ENCODE results near the gene MYOCD. TPM values are rescaled to one million over a fixed set of nuclear protein-coding genes. Genes with fewer than 3 reads are reported as not detected.
A peak's percentile ranks its signal among the peaks of the same experiment; 100 is the strongest.

MYOCD gene
- total RNA-seq, 1 experiment from 2014 or later, result not detected

DNA sequence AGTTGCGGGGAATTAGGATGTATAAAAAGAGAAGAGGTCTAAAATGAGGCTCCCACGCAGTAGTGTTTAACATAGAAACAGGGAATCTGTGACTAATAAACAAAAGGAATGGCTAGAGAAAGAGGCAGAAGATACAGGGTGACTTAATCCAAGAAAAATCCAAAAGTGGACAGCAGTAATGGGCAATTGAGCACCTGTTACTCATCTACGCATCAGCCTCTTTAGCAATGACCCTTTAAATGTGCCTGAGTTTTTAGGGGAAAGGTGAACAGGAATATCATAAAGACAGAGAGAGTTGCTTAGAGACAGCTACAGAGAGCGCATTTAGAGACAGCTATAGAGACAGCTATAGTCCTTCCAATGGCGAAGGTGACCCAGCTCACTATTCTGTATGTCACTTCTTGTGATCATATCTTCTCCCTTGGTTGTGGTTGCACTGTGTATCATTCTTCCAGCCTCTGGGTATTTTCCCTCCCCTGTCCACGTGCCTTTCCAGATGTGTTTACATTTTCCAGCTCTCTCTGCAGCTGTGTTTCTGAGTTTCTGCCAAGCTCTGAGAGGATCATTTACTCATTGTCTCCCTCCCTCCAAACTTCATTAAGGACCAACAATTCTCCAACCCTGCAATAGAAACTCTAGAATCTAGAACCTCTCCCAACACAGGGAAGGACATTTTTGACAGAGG lies 61.5 kb downstream of the MYOCD start:
- no TSS peak for BruUV-seq (replicated peaks)
- no peak overlapping the region for H3K9ac ChIP-seq (ENCODE audit: low read length)
- ChIA-PET POLR2A (interaction anchor here (0.8 kb wide), 1 partner anchor 303 kb away, joined by 3 read pairs; no protein-coding TSS in a partner anchor), RAD21 (ENCODE audit: low non-redundant PET in 1 of 2, low total read pairs in 2 of 2, uncharacterized antibody in 2 of 2, unreplicated experiment in 2 of 2) (no interaction called here), CTCF (no interaction called here)
- no peak for TF ChIP-seq ELF1 (IDR thresholded peaks at IDR 0.05; ENCODE audit: borderline replicate concordance, low read depth)
- no peak for TF ChIP-seq CBX3 (IDR thresholded peaks at IDR 0.05; ENCODE audit: low read depth)
- no peak for TF ChIP-seq JUND (IDR thresholded peaks at IDR 0.05)
- TF ChIP-seq FOSL1 (IDR thresholded peaks at IDR 0.05; ENCODE audit: low read depth), result no peak
- peak; percentile 30; the same call in 1 of the 2 replicates for TF ChIP-seq CEBPB (IDR thresholded peaks at IDR 0.05; ENCODE audit: low read depth)
- TF ChIP-seq POLR2AphosphoS5 (IDR thresholded peaks at IDR 0.05; ENCODE audit: low read depth, low read length), result no peak
- TF ChIP-seq ZFX (IDR thresholded peaks at IDR 0.05), result no peak
- no peak for TF ChIP-seq SP1 (IDR thresholded peaks at IDR 0.05; ENCODE audit: low read depth)
- H3K9me3 ChIP-seq (ENCODE audit: control insufficient read depth in 1 of 2, insufficient read depth in 1 of 2, low read depth in 1 of 2, low read length in 2 of 2), result no peaks in the 10 kb centered on the region
- no peak overlapping the region for H3K27ac ChIP-seq (ENCODE audit: low read depth, low read length)
- intact Hi-C loops (cut with micrococcal nuclease), result no loop called here
- H3K79me2 ChIP-seq (ENCODE audit: insufficient read depth, low read length), result no peaks in the 10 kb centered on the region
- no peak overlapping the region for H2AFZ ChIP-seq (ENCODE audit: low read depth, low read length, poor library complexity, severe bottlenecking)
- DNase-seq (ENCODE audit: low read depth, low spot score) (no peak), ATAC-seq (no peak)
- no peaks in the 10 kb centered on the region for H3K9me2 ChIP-seq (ENCODE audit: insufficient read depth)
- H3K36me3 ChIP-seq (ENCODE audit: control insufficient read depth in 1 of 2, insufficient read depth in 2 of 2, low read length in 2 of 2), result no peaks in the 10 kb centered on the region
- H3K4me2 ChIP-seq (ENCODE audit: low read length), result peak overlapping the region; percentile 17; the same call in 1 of the 2 replicates
- H3K27me3 ChIP-seq (ENCODE audit: insufficient read depth, low read length), result no peaks in the 10 kb centered on the region
- H4K20me1 ChIP-seq (ENCODE audit: insufficient read depth), result no peaks in the 10 kb centered on the region
- H3K4me3 ChIP-seq (replicated peaks in 1 of 2; ENCODE audit: low read depth in 1 of 2, low read length in 2 of 2), result no peak overlapping the region
- H3K4me1 ChIP-seq (ENCODE audit: control insufficient read depth in 1 of 2, insufficient read depth in 2 of 2, low read length in 2 of 2), result peaks cover 16 to 32% of the 10 kb centered on the region in 2 experiments

DNA sequence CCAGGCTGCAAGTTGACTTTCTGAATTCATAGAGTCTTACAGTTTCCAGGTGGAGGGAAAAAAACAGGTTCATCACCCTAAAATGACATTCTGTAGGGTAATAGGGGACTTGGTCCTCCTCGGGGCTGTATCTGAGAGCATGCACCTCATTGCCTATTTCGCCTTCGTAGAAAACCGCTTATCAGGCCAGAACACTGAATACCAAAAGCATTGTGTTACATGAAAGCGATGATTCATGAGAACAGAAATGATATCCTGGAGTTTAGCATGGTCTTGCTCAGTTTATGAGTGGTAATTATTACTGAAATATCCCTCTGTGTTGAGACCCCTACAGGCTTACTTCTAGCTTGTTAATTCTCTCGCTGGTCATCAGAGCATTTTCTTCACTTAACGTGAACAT lies 62.2 kb downstream of the MYOCD start:
- H3K36me3 ChIP-seq (ENCODE audit: control insufficient read depth in 1 of 2, insufficient read depth in 2 of 2, low read length in 2 of 2), result no peaks in the 10 kb centered on the region
- no peak overlapping the region for H2AFZ ChIP-seq (ENCODE audit: low read depth, low read length, poor library complexity, severe bottlenecking)
- TF ChIP-seq ELF1 (IDR thresholded peaks at IDR 0.05; ENCODE audit: borderline replicate concordance, low read depth), result no peak
- no peak for TF ChIP-seq SIN3A (IDR thresholded peaks at IDR 0.05; ENCODE audit: low read depth)
- no peak for TF ChIP-seq ATF3 (IDR thresholded peaks at IDR 0.05)
- TF ChIP-seq, protein P1, sequence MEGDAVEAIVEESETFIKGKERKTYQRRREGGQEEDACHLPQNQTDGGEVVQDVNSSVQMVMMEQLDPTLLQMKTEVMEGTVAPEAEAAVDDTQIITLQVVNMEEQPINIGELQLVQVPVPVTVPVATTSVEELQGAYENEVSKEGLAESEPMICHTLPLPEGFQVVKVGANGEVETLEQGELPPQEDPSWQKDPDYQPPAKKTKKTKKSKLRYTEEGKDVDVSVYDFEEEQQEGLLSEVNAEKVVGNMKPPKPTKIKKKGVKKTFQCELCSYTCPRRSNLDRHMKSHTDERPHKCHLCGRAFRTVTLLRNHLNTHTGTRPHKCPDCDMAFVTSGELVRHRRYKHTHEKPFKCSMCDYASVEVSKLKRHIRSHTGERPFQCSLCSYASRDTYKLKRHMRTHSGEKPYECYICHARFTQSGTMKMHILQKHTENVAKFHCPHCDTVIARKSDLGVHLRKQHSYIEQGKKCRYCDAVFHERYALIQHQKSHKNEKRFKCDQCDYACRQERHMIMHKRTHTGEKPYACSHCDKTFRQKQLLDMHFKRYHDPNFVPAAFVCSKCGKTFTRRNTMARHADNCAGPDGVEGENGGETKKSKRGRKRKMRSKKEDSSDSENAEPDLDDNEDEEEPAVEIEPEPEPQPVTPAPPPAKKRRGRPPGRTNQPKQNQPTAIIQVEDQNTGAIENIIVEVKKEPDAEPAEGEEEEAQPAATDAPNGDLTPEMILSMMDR (IDR thresholded peaks at IDR 0.05 in 2 of 3, conservative IDR thresholded peaks at IDR 0.05 in 1 of 3; ENCODE audit: borderline replicate concordance in 1 of 3, insufficient read depth in 1 of 3, low read depth in 2 of 3, low read length in 2 of 3), result no peak
- no peak for TF ChIP-seq RAD21 (IDR thresholded peaks at IDR 0.05; ENCODE audit: low read depth)
- TF ChIP-seq SP1 (IDR thresholded peaks at IDR 0.05; ENCODE audit: low read depth), result no peak
- no peak for TF ChIP-seq CBX3 (IDR thresholded peaks at IDR 0.05; ENCODE audit: low read depth)
- TF ChIP-seq ZFX (IDR thresholded peaks at IDR 0.05), result no peak
- TF ChIP-seq CEBPB (IDR thresholded peaks at IDR 0.05; ENCODE audit: low read depth), result no peak
- TF ChIP-seq, protein P2, sequence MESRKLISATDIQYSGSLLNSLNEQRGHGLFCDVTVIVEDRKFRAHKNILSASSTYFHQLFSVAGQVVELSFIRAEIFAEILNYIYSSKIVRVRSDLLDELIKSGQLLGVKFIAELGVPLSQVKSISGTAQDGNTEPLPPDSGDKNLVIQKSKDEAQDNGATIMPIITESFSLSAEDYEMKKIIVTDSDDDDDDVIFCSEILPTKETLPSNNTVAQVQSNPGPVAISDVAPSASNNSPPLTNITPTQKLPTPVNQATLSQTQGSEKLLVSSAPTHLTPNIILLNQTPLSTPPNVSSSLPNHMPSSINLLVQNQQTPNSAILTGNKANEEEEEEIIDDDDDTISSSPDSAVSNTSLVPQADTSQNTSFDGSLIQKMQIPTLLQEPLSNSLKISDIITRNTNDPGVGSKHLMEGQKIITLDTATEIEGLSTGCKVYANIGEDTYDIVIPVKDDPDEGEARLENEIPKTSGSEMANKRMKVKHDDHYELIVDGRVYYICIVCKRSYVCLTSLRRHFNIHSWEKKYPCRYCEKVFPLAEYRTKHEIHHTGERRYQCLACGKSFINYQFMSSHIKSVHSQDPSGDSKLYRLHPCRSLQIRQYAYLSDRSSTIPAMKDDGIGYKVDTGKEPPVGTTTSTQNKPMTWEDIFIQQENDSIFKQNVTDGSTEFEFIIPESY (IDR thresholded peaks at IDR 0.05; ENCODE audit: extremely low read depth, insufficient replicate concordance, low read length), result no peak
- H4K20me1 ChIP-seq (ENCODE audit: insufficient read depth), result no peaks in the 10 kb centered on the region
- intact Hi-C loops (cut with micrococcal nuclease), result no loop called here
- no peaks in the 10 kb centered on the region for H3K9me2 ChIP-seq (ENCODE audit: insufficient read depth)
- no peaks in the 10 kb centered on the region for H3K27me3 ChIP-seq (ENCODE audit: insufficient read depth, low read length)
- no peaks in the 10 kb centered on the region for H3K79me2 ChIP-seq (ENCODE audit: insufficient read depth, low read length)
- ChIA-PET CTCF (no interaction called here), POLR2A (interaction anchor here (0.8 kb wide), 1 partner anchor 302 kb away, joined by 3 read pairs; no protein-coding TSS in a partner anchor), RAD21 (ENCODE audit: low non-redundant PET in 1 of 2, low total read pairs in 2 of 2, uncharacterized antibody in 2 of 2, unreplicated experiment in 2 of 2) (no interaction called here)
- ATAC-seq (no peak), DNase-seq (ENCODE audit: low read depth, low spot score) (no peak)
- H3K4me3 ChIP-seq (replicated peaks in 1 of 2; ENCODE audit: low read depth in 1 of 2, low read length in 2 of 2), result no peak overlapping the region
- H3K9me3 ChIP-seq (ENCODE audit: control insufficient read depth in 1 of 2, insufficient read depth in 1 of 2, low read depth in 1 of 2, low read length in 2 of 2), result no peaks in the 10 kb centered on the region
- BruUV-seq (replicated peaks), result no TSS peak
- no peak overlapping the region for H3K9ac ChIP-seq (ENCODE audit: low read length)
- H3K27ac ChIP-seq (ENCODE audit: low read depth, low read length), result no peak overlapping the region
- H3K4me2 ChIP-seq (ENCODE audit: low read length), result no peak overlapping the region
- peaks cover 16 to 32% of the 10 kb centered on the region in 2 experiments for H3K4me1 ChIP-seq (ENCODE audit: control insufficient read depth in 1 of 2, insufficient read depth in 2 of 2, low read length in 2 of 2)
